HK-2 (cell line): ENCODE measurements around the gene FRRS1.

Experiments used
- DNase-seq: peaks from one replicate; pipeline ENCODE4 v3.0.0-alpha.2; 2018; ENCODE audit not compliant: unreplicated experiment

FRRS1 gene

DNA sequence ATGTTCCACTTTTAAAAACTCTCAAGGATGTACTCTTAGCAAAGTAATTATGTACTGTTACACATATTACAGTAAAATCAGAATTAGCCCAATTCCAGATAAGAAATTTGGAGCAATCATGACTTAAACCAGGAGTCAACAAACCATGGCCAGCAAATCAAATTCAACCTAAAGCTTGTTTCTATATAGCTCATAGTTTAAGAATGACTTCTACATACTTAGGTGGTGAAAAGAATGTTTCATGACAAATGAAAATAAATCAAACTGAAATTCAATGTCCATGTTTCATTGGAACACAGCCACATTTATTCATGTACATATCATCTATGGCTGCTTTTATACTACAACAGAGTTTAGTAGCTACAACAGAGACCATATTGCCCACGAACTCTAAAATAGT lies 35.1 kb downstream of the FRRS1 start:
- DNase-seq, result no peak

DNA sequence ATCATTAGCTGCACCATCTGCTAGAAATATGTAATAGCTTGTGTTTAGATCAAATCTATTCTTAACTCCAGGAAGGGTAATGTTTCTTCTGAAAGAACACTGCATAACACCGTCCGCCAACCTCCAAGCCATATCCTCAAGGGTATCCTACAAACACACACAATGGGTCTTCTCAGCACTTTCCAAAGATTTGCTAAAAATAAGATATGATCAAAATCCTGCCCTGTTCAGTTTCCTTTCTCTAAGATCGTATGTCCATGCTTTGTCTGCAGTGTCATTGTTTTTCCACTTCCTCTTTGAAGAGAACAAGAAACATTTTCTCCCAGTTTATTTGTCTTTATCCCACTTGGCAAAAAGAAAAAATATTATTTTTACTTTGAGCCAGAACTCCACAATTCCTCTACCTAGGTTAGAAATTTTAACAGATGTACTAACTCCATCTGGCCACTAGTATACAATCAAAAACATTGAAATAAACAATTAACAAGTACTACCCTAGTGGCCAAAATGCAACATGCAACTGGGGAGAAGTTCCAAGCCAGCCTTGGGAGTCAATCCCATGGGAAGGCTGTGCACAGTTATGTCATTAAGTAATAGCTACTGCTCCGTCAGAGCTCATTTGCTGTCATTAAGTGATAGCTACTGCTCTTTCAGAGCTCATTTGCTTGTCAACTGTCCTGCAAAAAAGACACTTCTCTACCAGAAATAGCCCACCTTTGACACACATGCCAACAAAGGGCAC lies 37.8 kb downstream of the FRRS1 start:
- no peak for DNase-seq

DNA sequence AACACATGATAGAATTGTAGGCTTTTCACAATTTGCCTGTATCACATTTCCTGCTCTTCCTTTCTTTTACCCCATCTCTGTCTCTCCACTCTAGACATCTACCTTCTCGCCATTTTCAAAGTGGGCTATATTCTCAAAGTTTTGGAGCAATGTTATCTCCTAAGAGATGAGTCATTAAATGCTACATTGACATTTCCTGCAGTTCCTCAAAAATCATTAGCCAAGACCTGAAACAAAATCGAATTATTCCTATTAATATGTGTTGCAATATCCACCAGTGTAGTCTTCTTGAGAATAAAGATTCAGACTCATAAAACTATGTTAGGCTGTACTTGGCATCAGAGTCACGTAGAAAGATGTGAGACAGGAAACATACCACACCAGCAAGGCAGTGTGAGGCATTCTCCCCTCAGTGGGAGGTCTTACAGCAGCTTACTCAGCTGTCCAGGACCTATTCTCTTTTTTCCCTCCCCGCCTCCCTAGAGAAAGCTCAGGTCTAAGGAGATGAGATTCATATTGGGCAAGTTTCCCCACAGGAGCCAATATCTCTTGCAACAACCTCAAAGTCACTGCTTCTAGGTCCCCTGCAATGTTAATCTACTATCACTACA lies 38.8 kb downstream of the FRRS1 start:
- peak; percentile 28 for DNase-seq

DNA sequence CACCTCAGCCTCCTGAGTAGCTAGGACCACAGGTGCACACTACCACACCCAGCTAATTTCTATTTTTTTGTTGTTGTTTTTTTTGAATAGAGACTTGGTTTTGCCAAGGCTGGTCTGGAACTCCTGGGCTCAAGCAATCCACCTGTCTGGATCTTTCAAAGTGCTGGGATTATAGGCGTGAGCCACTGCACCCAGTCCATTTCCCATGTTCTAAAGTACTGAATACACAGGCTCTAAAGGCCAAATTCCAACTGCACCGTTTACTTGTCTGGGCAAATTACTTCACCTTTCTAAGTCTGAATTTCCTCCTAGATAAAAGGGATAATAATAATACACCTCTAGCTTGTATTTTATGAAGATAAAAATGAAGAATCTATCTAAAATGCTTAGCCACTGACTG lies 39.6 kb downstream of the FRRS1 start:
- no peak for DNase-seq

DNA sequence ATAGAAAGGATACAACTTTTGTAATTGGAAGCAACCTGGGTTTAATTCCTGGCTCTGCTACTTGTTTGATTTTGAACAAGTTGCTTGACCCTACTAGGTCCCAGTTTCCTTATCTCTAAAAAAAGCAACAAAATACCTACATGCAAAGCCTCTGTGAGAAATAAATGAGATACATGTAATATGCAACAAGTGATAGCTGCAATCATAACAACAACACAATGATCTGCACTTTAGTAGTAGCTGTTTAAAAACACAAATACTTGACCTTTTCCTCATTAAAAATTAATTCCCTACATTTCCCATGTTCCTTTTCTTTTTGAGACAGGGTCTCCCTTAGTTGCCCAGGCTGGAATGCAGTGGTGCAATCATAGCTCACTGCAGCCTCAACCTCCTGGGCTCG lies 40.0 kb downstream of the FRRS1 start:
- DNase-seq, result no peak

DNA sequence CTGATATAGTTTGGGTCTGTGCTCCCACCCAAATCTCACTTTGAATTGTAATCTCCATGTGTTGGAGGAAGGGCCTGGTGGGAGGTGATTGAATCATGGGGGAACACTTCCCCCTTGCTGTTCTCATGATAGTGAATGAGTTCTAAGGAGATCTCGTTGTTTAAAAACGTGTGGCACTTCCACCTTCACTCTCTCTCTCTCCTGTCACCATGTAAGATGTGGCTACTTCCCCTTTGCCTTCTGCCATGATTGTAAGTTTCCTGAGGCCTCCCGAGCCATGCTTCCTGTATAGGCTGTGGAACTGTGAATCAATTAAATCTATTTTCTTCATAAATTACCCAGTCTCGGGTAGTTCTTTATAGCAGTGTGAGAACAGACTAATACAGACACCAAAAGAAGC lies 40.4 kb downstream of the FRRS1 start:
- no peak for DNase-seq

DNA sequence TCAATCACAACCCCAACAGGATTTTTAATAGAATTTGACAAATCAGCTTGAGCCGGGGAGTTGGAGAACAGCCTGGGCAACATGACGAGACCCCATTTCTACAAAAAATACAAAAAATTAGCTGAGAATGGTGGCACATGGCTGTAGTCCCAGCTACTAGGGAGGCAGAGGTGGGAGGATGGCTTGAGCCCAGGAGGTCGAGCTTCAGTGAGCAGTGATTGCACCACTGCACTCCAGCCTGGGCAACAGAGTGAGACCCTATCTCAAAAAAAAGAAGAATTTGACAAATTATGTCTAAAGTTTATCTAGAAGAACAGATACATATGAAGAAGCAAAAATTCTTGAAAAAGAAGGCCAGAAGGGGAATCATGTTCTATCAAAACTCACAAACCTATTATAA lies 43.2 kb downstream of the FRRS1 start:
- no peak for DNase-seq

DNA sequence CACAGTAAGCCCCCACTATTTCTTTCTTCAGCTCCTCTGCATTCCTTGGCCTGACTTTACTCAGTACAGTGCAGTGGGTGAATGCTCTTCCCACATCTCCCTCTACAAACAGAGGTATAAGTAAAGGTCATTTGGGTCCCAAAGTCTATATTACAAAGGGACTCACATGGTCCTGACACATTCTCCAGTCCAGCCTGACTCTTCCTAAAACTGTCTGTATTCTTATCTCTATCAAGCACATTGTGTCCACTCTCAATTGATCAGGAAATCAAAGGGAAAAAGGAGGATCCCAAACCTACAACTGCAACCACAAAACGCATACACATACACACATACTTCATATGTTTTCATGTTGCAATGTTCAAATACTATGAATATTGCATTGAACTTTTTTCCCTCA lies 49.4 kb downstream of the FRRS1 start:
- DNase-seq, result no peak

DNA sequence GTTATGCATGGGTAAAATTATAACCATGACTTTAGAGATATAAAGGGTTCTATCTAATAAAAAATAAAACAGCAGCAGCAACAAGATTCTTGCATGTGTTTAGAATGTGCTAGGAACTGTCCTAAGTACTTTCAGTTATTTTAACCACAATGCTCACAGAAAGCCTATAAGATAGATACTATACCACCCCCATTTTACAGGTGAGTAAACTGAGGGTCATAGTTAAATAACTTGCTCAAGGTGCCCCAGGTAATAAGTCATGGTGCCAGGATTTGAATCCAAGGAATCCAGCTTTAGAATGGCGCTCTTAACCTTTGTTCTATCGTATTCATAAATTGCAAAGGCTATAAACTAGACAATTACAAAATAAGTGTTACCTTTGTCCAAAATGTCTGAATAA lies 53.4 kb downstream of the FRRS1 start:
- DNase-seq, result no peak

DNA sequence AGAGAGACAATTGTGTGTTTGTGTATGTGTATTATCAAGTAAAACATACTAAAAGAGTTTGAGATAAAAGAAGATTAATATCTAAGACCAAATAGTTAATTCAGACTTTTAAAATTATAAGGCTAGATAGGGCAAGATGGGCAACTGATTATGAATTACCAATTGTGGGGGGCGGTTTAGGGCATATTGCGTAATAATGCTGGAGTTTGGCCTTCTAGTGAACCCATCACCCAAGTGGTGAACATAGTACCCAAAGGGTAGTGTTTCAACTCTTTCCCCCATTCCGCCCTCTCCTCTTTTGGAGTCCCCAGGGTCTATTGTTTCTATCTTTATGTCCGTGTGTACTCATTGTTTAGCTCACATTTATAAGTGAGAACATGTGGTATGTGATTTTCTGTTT lies 55.4 kb downstream of the FRRS1 start:
- no peak for DNase-seq

DNA sequence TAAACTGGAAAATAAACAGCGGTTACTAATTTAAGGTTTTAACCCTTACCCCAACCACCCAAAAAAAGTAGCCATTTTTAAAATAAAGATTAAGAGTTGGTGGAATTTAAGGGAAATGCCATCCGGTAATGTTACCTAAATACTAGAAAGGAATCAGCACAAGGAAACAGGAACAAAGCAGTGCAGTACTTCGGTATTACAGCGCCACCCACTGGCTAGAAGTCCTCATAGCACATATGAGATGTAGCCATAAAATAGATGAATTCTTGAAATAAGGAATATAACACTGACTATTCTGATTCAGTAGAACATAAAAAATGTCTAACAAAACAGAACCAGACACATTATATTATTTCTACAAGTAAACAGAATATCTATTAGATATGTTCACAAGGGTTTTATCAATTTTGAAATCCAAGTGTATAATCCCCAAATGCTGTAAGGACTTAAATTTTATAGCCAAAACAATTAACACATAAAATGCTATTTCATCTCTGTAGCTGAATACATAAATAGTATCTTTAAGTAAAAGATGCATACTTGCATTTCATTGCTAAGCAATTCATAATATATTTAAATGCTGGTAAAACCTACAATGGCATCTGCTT lies 58.8 kb downstream of the FRRS1 start:
- DNase-seq, result peak; percentile 62

DNA sequence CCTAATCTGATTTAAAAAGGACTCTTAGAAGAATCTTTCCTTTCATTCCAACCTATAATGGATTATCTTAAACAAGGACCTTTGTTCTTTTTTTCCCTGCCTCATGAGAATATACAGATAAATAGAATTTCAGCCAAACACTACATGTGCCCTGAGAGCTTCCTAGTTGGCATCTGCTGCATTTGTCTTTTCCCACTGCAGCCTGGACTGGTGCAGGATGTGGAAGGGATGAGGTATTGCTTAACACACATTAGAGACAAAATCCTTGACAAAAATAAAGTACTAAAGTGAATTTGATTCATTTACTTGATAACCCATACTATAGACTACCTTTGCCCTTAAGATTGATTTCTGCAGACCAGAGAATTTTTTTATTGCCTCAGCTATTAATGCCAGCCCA lies 61.0 kb downstream of the FRRS1 start:
- no peak for DNase-seq

DNA sequence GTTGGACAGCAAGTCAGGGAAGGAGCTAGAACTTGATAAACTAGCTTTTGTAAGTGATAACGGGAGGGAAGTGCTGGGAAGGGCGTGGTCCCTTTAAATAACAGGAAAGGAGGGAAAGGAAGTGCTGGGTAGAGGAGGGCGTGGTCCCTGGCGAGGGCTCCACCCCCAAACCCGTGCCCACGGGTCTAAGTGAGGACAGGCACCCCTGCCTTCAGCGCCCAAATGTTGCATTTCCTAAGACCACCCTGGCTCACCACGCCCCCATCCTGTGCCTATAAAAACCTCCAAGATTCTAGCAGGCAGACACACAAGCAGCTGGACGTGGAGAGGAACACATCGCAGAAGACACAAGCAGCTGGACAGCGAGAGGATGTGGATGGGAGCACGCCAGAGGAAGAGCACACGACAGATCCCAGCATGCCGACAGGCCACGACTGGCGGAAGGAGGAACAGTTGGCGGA lies 62.0 kb downstream of the FRRS1 start:
- no peak for DNase-seq

DNA sequence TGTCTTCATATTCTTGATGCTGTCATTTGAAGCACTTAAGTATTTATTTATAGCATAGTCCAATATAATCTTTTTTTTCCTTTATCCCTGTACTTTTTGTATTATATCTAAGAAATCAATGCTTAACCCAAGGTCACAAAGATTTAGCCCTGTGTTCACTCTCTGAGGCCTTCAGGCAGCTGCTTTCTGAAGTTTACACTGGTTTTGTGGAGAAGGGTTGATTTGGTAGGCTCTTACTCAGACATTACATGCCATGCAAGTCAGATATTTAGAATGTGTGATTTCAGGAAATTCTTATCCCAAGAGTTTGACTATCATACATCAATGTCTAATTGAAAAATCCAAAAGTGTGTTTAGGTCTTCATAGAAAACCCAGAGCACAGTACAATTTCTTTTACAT lies 64.2 kb downstream of the FRRS1 start:
- DNase-seq, result no peak

DNA sequence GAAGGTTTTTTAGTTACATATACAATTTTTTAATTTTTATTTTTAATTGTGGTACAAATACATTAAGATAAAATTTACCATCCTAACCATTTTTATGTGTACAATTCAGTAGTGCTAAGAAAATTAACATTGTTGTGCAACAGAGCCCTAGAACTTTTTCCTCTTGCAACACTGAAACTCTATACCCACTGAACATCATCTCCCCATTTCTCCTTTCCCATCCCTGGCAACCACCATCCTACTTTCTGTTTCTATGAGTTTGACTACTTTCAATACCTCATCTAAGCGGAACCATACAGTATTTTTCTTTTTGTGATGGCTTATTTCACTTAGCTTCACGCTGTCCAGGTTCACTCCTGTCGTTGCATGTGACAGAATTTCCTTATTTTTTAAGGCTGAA lies 66.4 kb downstream of the FRRS1 start:
- DNase-seq, result no peak

DNA sequence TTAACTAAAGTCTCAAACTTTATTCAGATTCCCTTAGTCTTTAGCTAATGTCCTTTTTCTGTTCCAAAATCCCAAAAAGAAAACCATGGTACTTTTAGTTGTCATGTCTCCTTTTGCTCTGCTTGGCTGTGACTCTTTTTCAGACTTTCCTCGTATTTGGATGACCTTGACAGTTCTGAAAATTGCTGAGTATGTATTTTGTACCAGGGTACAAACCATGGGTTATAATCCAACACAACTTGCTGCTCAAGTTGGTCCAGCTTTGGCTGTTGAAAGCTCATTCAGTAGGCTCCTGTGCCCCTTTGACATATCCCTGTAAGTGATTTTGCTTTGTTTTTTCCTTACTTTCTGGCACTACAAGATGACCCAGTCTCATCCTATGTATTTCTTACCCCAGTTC lies 68.9 kb downstream of the FRRS1 start:
- no peak for DNase-seq

DNA sequence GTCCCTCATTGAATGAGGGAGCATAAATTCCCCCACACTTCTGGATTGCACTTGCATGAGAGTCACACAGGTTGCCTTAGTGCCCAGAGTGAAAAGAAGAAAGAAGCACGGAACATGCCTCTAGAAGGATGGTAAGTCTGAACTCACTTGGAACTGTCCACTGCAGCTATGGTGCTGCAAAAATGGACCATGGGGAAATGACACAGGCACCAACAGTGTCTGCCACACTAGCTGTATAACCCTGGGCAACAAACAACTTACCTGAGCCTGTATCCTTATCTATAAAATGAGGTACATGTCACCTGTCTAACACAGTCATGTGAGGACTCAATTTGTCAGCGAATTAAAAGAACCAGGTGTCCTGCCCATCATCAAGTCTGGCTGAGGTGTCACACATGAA lies 69.8 kb downstream of the FRRS1 start:
- no peak for DNase-seq

DNA sequence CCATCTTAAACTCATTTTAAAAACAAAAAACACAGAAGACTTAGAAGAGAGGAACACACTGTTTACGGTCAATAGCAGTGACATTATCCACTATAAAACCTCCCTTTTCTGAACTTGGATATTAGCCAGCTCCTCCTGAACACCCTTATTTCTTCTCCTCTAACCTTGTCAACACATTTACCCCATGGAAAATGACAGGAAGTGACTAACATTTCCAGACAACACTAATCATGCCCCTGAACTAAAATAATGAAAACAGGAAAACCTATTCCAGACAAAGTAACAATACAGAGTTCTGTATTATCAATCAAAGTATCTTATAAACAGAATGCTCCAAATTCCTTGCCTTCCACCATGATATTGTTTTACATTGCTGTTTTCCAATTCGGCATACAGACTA lies 75.3 kb downstream of the FRRS1 start:
- DNase-seq, result no peak

DNA sequence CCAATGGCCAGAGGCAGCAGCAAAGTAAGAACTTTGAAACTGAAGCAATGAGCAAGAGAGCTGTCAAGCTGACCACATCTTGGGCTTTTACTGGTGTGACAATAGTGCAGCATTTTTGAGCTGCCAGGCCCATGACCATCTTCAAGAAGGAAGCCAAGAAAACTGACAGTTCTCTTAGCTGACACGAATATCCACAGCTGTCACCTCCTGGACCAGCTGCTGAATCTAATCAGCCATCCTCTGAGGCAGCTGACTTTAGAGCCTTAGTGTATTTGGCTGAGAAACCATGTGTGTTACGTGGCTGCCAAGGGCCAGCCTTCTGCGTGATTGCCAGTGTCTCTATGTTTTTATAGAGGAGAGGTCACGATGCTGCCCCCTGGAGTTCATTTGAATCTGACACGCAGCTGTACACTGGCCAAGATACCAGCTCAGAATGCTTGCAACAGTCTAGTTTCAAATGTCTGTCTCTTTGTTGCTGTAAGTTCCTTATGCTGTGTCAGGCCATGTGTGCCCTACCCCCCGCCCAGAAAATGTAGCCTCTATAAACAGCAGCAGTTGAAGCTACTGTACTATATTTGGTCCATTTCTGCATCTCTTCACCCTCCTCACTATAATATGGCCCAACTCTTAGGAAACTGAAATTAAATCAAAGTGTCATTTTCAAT lies 80.8 kb downstream of the FRRS1 start:
- peak; percentile 32 for DNase-seq

DNA sequence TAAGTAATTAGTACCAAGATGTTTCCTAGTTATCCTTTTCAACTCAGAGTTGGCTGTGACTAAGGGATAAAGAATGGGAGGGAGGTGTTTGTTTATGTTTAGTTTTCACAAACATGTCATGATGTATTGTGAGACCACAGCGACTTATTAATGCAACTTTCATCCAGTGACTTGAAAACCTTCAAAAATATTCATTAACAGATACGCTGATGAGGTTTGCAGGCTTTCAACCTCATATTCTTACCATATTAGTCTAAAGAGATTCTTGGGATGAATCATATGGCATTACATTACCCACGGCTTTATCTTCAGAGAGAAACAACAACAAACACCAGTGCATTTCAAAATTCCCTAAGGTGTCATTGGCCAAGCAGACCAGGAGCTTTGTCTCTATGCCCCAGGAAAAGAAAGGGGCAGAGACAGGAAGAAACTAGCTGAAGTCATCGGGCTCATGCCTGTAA lies 84.1 kb downstream of the FRRS1 start:
- DNase-seq, result no peak

DNA sequence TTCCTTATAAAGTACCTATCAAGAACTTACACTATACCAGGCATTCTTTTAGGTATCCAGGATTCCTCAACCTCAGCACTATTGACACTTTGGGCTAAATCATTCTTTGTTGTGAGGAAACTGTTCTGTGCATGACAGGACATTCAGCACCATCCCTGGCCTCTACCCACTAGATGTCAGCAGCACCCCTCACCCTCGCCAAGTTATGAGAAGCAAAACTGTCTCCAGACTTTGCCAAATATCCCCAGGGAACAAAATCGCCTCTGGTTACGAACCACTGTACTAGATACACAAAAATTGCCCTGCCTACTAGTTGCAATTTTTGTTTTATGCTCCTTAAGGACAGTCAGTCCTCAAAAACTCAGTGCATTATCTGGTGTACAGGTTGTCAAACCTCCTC lies 84.9 kb downstream of the FRRS1 start:
- DNase-seq, result no peak

DNA sequence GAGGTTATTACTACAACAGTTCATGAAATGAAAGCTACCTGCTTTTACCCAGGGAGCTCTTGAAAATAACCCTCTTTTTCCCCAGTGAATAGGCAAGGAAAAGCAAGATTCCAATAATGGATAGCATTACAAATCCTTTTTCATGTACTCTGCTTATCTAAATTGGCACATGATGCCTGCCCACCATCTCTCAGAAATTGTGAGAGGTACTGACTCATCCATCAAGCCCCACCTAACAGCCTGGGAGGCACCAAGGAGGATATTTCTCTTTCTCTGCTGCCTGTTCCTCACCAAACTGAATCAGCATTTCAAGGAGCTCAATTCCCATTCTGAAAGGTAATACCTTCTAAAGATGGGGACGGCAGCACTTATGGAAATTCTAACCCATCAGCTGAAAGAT lies 86.2 kb downstream of the FRRS1 start:
- no peak for DNase-seq

DNA sequence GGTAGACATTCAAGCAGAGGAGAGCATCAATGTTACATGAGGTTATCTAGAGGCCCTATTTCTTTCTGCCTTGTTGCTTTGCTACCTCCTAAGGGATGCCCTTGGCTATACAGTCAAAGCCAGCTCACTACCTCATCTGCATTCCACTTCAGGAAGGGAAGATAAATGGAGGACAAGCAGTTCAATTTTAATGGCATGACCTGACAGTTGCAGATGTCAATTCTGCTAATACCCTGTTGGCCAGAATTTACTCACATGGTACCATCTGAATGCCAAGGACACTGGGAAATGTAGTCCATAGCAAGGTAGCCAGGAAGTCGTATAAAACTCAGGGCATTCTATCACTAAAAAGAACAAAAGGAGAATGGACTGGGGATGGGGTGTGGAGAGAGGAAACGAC lies 89.0 kb downstream of the FRRS1 start:
- no peak for DNase-seq
